HG02970 (cell line): ENCODE measurements around the gene PCGF3.
"Not testable (repeated sequence)": the region's sequence is repeated elsewhere in the genome, so short reads cannot be mapped to it uniquely, and the experiment has no call there.

ENCODE experiments used
- ATAC-seq: cut with Tn5 transposase; IDR thresholded peaks from one replicate; pipeline ENCODE4 v1.9.1; 2021; ENCODE audit warnings: mild to moderate bottlenecking, moderate library complexity, moderate number of reproducible peaks; ENCODE audit not compliant: unreplicated experiment, low FRiP score

The PCGF3 gene

GRCh38 chr4:681736-682451, 23.7 kb upstream of the PCGF3 start:
- ATAC-seq, result no peak

- no peak for ATAC-seq
Observed at GRCh38 chr4:682490-683172, 23.0 kb upstream of the PCGF3 start.

- no peak for ATAC-seq
Observed at GRCh38 chr4:683247-683897, 22.3 kb upstream of the PCGF3 start.

- no peak for ATAC-seq
Observed at GRCh38 chr4:683982-684622, 21.5 kb upstream of the PCGF3 start.

- no peak for ATAC-seq
Observed at GRCh38 chr4:684623-685327, 20.9 kb upstream of the PCGF3 start.

- ATAC-seq, result no peak
Observed at GRCh38 chr4:685679-686412, 19.8 kb upstream of the PCGF3 start.

- no peak for ATAC-seq
Observed at GRCh38 chr4:686413-687040, 19.1 kb upstream of the PCGF3 start.

GRCh38 chr4:687048-687970, 18.3 kb upstream of the PCGF3 start:
- no peak for ATAC-seq

- ATAC-seq, result no peak
Observed at GRCh38 chr4:687971-688853, 17.4 kb upstream of the PCGF3 start.

- ATAC-seq, result no peak
Observed at GRCh38 chr4:688854-689681, 16.6 kb upstream of the PCGF3 start, which contains the start of gene SLC49A3. Gene SLC49A3 (minus strand): TSS chr4:689151. CDS start chr4:689127, 24 bp downstream.

GRCh38 chr4:689723-690122, 15.9 kb upstream of the PCGF3 start:
- no peak for ATAC-seq

GRCh38 chr4:692771-693554, 12.7 kb upstream of the PCGF3 start:
- ATAC-seq, result no peak

GRCh38 chr4:694341-694940, 11.2 kb upstream of the PCGF3 start:
- not testable (repeated sequence) for ATAC-seq

- ATAC-seq, result no peak
Observed at GRCh38 chr4:699816-700580, 5.6 kb upstream of the PCGF3 start.
